Right lobe of liver (tissue), 4 donors: ENCODE measurements around the gene FUT1.

Experiments
- POLR2A ChIP-seq: fragments of 450-650 bp; IDR thresholded peaks from one replicate; pipeline ENCODE4 v1.6.1; 2017; ENCODE audit warnings: antibody characterized with exemption, mild to moderate bottlenecking
- TF ChIP-seq, protein P1 (sequence below), 4 donors: fragments of 200-600 bp in 3 of 4; fragments of 450-650 bp in 1 of 4; IDR thresholded peaks; one replicate each; pipeline versions ENCODE4 v1.5.1 to v1.8.0; 2016 to 2022; ENCODE audit warnings: antibody characterized with exemption in 4 of 4, mild to moderate bottlenecking in 2 of 4
- donor health status: DM: no; HTN: no; CAD: no.
- donor health status: DM: no; HTN: no; CAD: no.
- donor health status: DM: no; HTN: yes; CAD: no.

DNA sequence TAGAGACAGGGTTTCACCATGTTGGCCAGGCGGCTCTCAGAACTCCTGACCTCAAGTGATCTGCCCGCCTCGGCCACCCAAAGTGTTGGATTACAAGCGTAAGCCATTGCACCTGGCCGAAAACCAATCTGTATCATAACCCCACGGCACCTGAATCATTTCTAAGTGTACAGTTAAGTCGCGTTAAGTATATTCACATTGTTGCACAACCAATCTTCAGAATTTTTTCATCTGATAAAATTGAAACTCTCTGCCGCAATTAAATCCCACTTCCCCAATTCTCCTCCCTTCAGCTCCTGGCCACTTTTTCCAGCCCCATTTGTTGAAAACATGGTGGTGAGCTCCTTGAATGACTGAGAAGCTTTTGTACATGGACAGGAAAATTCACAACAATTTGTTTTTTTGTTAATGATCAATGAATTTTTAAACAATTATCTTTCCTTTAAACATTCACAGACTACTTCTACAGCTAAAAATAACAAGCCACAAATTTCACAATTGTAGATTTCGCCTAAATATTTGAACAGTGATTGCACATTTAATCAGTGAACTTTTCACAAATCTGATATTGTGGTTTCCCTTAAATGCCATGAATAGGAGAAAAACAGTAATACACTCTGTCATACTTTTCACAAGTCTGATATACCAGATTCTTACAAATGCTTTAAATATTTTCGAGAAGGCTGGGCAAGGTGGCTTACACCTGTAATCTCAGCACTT is 16.7 kb upstream of the FUT1 start:
- TF ChIP-seq, protein P1, sequence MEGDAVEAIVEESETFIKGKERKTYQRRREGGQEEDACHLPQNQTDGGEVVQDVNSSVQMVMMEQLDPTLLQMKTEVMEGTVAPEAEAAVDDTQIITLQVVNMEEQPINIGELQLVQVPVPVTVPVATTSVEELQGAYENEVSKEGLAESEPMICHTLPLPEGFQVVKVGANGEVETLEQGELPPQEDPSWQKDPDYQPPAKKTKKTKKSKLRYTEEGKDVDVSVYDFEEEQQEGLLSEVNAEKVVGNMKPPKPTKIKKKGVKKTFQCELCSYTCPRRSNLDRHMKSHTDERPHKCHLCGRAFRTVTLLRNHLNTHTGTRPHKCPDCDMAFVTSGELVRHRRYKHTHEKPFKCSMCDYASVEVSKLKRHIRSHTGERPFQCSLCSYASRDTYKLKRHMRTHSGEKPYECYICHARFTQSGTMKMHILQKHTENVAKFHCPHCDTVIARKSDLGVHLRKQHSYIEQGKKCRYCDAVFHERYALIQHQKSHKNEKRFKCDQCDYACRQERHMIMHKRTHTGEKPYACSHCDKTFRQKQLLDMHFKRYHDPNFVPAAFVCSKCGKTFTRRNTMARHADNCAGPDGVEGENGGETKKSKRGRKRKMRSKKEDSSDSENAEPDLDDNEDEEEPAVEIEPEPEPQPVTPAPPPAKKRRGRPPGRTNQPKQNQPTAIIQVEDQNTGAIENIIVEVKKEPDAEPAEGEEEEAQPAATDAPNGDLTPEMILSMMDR (IDR thresholded peaks at IDR 0.05), result no peak
- TF ChIP-seq POLR2A, result peak; percentile 37
